Type B pancreatic cell (in vitro differentiated cells): ENCODE results near the gene STX3. TPM values are rescaled to one million over a fixed set of nuclear protein-coding genes. Genes with fewer than 3 reads are reported as not detected.

Source experiments
- DNase-seq: peaks from one replicate; pipeline ENCODE4 v3.0.0; 2021; ENCODE audit warnings: mixed read lengths; ENCODE audit not compliant: unreplicated experiment; ENCODE audit errors: extremely low spot score
- H3K27ac Mint-ChIP-seq: 2 replicates; pipeline ENCODE4 v1.8.0; 2021; ENCODE audit warnings: mild to moderate bottlenecking, mixed read lengths
- H3K27me3 Mint-ChIP-seq: 2 replicates; pipeline ENCODE4 v1.8.0; 2021; ENCODE audit warnings: mixed read lengths
- H3K36me3 Mint-ChIP-seq: 2 replicates; pipeline ENCODE4 v1.8.0; 2021; ENCODE audit warnings: mixed read lengths
- H3K4me1 Mint-ChIP-seq: one replicate; pipeline ENCODE4 v1.8.0; 2021; ENCODE audit warnings: mixed read lengths; ENCODE audit not compliant: unreplicated experiment
- H3K4me3 Mint-ChIP-seq: 2 replicates; pipeline ENCODE4 v1.8.0; 2021; ENCODE audit warnings: mild to moderate bottlenecking, mixed read lengths
- H3K9me3 Mint-ChIP-seq: 2 replicates; pipeline ENCODE4 v1.8.0; 2021; ENCODE audit warnings: mixed read lengths
- total RNA-seq: library from RNA; stranded (reverse); gene quantifications from 2 replicates; pipeline ENCODE4 v1.2.1, GENCODE V29; 2021; ENCODE audit warnings: low replicate concordance
- TF ChIP-seq, protein P1 (sequence below): fragments of 200-600 bp; sonication (generic); conservative IDR thresholded peaks from 2 replicates; pipeline ENCODE4 v1.5.0; 2021; ENCODE audit warnings: antibody characterized with exemption, mild to moderate bottlenecking

The STX3 gene
- total RNA-seq, 1 donor from 2014 or later, result 44.6 TPM

DNA sequence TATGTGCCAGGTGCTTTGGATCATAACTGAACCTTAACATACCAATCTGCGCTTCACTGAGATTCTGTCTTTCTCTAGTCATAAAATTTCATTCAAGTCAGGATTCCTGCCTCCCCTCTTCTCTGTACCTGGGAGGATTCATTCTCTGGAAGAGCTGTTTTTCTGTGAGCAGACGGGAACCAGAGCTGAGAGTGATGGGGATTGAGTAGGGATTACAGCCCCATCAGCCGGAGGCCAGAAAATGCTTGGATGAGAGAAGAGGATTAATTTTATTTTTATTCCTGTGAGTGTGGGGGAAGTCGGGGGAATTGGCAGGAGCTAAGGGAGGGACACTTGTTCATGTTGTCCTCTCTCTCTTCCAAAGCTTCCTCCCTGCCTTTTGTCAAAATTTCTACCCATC is 4.7 kb downstream of the STX3 start:
- Mint-ChIP-seq H3K9me3 (no peaks in the 10 kb centered on the region), H3K4me3 (no peak overlapping the region), H3K36me3 (peaks cover 3% of the 10 kb centered on the region), H3K27me3 (peaks cover 8% of the 10 kb centered on the region), H3K4me1 (peaks cover 40% of the 10 kb centered on the region), H3K27ac (peak overlapping the region; percentile 26)
- DNase-seq, result no peak
- TF ChIP-seq, protein P1, sequence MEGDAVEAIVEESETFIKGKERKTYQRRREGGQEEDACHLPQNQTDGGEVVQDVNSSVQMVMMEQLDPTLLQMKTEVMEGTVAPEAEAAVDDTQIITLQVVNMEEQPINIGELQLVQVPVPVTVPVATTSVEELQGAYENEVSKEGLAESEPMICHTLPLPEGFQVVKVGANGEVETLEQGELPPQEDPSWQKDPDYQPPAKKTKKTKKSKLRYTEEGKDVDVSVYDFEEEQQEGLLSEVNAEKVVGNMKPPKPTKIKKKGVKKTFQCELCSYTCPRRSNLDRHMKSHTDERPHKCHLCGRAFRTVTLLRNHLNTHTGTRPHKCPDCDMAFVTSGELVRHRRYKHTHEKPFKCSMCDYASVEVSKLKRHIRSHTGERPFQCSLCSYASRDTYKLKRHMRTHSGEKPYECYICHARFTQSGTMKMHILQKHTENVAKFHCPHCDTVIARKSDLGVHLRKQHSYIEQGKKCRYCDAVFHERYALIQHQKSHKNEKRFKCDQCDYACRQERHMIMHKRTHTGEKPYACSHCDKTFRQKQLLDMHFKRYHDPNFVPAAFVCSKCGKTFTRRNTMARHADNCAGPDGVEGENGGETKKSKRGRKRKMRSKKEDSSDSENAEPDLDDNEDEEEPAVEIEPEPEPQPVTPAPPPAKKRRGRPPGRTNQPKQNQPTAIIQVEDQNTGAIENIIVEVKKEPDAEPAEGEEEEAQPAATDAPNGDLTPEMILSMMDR, result no peak

DNA sequence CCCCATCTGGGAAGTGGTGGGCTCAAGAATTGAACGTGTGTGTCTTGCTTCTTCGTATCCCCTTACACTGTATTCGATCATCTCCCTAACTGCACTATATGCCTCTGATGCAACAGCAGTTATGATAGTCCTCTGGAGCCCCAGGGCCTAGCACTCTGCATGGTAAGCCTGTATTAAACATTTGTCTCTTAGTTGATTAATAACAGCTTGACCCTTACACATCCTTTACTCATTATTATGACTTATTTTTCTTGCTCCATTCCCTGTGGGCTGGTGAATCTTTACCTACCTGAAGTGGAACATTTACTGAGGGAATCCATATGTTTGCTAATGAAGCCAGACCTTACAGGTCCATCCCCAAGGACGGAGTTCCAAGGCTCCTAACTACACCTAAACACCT is 5.6 kb downstream of the STX3 start:
- no peak for DNase-seq
- H3K9me3 Mint-ChIP-seq, result no peaks in the 10 kb centered on the region
- no peak overlapping the region for H3K27ac Mint-ChIP-seq
- H3K27me3 Mint-ChIP-seq, result peaks cover 7% of the 10 kb centered on the region
- TF ChIP-seq, protein P1, result no peak
- H3K36me3 Mint-ChIP-seq, result peaks cover 3% of the 10 kb centered on the region
- H3K4me1 Mint-ChIP-seq, result peaks cover 46% of the 10 kb centered on the region
- H3K4me3 Mint-ChIP-seq, result no peak overlapping the region

DNA sequence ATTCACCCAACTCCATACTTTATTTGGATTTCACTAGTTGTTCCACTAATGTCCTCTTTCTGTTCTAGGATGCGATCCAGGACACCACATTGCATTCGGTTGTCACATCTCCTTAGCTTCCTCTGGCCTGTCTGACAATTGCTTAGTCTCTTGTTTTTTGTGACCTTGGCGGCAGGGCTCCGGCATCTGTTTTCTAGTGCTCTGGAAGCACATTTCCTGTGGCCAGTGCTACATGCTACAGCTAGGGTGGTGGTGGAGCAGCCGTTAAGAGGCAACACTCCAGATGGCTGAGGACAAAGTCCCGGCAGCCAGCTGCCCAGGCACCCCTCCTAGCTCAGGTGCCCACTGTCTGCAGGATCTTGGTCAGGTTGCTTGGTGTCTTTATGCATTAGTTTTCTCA is 6.8 kb downstream of the STX3 start:
- Mint-ChIP-seq H3K36me3 (peaks cover 1% of the 10 kb centered on the region), H3K27me3 (peaks cover under 1% of the 10 kb centered on the region), H3K27ac (peak overlapping the region; percentile 37), H3K9me3 (no peaks in the 10 kb centered on the region), H3K4me1 (peaks cover 39% of the 10 kb centered on the region), H3K4me3 (no peak overlapping the region)
- no peak for DNase-seq
- TF ChIP-seq, protein P1, result no peak

DNA sequence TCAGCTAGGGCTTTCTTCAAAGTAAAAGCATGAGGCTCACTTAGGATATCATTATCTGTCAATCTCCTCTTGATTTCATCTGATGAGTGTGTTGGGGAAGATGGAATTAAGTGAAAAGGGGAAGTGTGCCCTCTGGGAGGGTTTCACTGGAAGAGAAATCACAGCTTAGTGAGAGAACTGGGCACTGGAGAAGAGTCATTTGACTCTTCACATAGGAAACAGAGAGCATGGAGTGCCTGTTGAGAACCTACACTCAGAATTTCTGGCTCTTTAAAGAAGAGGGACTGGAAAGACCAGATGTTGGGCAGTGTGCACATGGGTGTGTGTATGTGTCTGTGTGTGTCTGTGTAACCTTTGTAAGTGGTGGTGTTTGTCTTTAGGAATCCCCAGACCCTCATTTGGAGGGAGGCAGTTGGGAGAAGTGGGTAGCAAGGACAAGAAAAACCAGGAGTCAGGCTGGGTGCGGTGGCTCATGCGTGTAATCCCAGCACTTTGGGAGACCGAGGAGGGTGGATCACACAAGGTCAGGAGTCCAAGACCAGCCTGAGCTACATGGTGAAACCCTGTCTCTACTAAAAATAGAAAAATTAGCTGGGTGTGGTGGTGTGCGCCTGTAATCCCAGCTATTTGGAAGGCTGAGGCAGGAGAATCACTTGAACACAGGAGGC is 10.0 kb downstream of the STX3 start:
- Mint-ChIP-seq H3K27me3 (no peaks in the 10 kb centered on the region), H3K9me3 (no peaks in the 10 kb centered on the region), H3K36me3 (no peaks in the 10 kb centered on the region), H3K27ac (peak overlapping the region; percentile 68), H3K4me3 (no peak overlapping the region), H3K4me1 (peaks cover 17% of the 10 kb centered on the region)
- TF ChIP-seq, protein P1, result no peak
- no peak for DNase-seq

DNA sequence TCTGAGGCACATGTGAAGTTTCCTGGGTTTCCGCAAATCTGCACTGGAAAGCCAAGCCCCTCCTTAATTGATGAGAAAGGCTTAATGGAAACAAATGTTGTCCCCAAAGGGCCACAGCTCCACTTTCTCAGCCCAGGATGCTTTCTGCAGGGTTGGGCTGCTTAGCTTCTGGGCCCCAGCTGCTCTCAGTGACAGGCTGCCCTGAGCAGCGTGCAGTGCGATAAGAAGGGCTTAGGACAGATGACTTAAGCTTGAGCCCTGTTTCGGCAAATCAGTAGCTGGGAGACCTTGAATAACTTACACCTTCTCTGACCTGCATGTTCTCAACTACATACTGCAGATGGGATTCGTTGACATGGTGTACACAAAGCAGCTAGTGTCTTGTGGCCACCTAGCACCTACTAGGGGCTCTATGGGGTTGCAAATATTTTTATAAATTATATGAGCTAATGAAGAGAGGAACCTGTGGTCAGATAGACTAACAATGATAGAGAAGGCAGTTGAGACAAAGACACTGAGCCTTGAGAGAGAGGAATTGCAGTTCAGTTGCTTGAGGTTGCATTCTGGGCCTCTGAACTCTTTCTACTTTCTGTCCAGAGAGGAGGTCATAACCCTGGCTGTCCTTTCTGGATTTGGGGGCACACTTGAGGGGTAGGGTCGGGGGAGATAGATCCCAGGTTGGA is 11.5 kb downstream of the STX3 start:
- H3K27me3 Mint-ChIP-seq, result no peaks in the 10 kb centered on the region
- H3K4me1 Mint-ChIP-seq, result peaks cover 20% of the 10 kb centered on the region
- DNase-seq, result no peak
- no peak overlapping the region for H3K4me3 Mint-ChIP-seq
- TF ChIP-seq, protein P1, result no peak
- no peaks in the 10 kb centered on the region for H3K36me3 Mint-ChIP-seq
- peak overlapping the region; percentile 35 for H3K27ac Mint-ChIP-seq
- no peaks in the 10 kb centered on the region for H3K9me3 Mint-ChIP-seq
